ENCODE data around the gene NEK9. TPM values are rescaled to one million over a fixed set of nuclear protein-coding genes. Genes with fewer than 3 reads are reported as not detected.

Gene NEK9
- total RNA-seq, 4 donors from 2014 or later, result 47.1 to 66.1 (median 59.4) TPM

DNA sequence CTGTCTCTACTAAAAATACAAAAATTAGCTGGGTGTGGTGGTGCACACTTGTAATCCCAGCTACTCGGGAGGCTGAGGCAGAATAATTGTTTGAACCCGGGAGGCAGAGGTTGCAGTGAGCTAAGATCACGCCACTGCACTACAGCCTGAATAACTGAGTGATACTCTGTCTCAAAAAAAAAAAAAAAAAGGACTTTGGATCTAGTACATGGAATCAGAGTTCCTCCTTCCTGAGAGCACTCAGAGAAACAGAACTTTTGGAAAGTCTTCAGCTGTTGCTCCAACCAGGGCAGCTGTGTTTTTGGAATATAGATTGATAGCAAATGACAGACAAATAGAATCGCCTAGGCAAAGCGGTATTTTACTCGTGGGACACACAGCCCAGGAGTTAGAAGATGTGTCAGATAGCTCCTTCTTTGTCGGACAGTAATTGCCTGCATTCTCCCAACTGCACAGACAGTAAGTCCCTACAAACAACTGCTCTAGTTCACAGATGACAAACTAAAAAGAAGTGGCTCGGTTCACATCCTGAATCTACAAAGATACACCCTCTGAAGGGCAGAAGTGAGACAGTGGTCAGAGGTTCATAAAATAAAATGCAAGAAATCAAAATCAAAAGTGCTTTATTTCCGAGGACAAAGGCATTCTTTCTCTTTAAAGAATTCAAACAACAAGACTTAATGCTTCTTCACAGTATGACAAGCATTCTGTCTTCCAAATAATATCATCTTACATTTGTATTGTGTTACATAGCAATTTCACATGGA, 17.1 kb upstream of the NEK9 start:
- TF ChIP-seq, protein P1, sequence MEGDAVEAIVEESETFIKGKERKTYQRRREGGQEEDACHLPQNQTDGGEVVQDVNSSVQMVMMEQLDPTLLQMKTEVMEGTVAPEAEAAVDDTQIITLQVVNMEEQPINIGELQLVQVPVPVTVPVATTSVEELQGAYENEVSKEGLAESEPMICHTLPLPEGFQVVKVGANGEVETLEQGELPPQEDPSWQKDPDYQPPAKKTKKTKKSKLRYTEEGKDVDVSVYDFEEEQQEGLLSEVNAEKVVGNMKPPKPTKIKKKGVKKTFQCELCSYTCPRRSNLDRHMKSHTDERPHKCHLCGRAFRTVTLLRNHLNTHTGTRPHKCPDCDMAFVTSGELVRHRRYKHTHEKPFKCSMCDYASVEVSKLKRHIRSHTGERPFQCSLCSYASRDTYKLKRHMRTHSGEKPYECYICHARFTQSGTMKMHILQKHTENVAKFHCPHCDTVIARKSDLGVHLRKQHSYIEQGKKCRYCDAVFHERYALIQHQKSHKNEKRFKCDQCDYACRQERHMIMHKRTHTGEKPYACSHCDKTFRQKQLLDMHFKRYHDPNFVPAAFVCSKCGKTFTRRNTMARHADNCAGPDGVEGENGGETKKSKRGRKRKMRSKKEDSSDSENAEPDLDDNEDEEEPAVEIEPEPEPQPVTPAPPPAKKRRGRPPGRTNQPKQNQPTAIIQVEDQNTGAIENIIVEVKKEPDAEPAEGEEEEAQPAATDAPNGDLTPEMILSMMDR (IDR thresholded peaks at IDR 0.05; ENCODE audit: low read depth), result no peak

GRCh38 chr14:75142494-75142893, 15.6 kb upstream of the NEK9 start:
- TF ChIP-seq, protein P1 (IDR thresholded peaks at IDR 0.05; ENCODE audit: low read depth), result no peak

GRCh38 chr14:75141967-75142366, 15.1 kb upstream of the NEK9 start:
- TF ChIP-seq, protein P1 (IDR thresholded peaks at IDR 0.05; ENCODE audit: low read depth), result no peak

- TF ChIP-seq, protein P1 (IDR thresholded peaks at IDR 0.05; ENCODE audit: low read depth), result no peak
These were observed 14.2 kb upstream of the NEK9 start for GRCh38 chr14:75141062-75141461.

- TF ChIP-seq, protein P1 (IDR thresholded peaks at IDR 0.05; ENCODE audit: low read depth), result no peak
These were observed 13.8 kb upstream of the NEK9 start for GRCh38 chr14:75140620-75141019.

DNA sequence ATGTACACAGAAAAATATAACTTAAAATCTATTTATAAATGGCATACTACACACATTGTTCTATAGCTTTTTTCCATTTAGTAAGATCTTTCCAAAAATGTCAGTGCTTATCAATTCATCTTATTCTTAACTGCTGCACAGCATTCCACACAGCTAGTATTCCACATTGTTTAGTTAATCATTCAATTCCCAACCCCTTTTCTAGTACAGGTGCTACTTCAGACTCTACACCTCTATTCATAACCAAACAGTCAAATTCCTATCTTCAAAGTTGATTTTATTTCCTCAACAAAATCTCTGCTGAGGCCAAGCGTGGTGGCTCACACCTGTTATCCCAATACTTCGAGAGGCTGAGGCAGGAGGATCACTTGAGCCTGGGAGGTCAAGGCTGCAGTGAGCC, 12.3 kb upstream of the NEK9 start:
- TF ChIP-seq, protein P1 (IDR thresholded peaks at IDR 0.05; ENCODE audit: low read depth), result no peak

GRCh38 chr14:75138492-75138891, 11.6 kb upstream of the NEK9 start:
- TF ChIP-seq, protein P1 (IDR thresholded peaks at IDR 0.05; ENCODE audit: low read depth), result no peak

Measured in subcutaneous adipose tissue (tissue), 4 donors.